HEK293 (cell line): ENCODE data around the gene PAK4.

Experiments
- CTCF ChIA-PET: fragments of 350-600 bp; formaldehyde crosslinking; extraction: SDS; loops from one replicate; lab custom pipeline; 2021; ENCODE audit warnings: antibody characterized with exemption; lab: Yijun Ruan, JAX
- POLR2A ChIA-PET: fragments of 300-600 bp; formaldehyde crosslinking; extraction: SDS; loops from one replicate; lab custom pipeline; 2020; ENCODE audit warnings: antibody characterized with exemption, inconsistent platforms; lab: Yijun Ruan, JAX
- H3K27ac ChIP-seq: fragments of 200-500 bp; sonication (Bioruptor generic); 2 replicates; pipeline ENCODE4 v1.5.1; 2014; ENCODE audit warnings: low read depth, low read length, control low read depth, inconsistent platforms; ENCODE audit errors: extremely low read depth
- H3K36me3 ChIP-seq, 2 experiments: fragments of 200-500 bp in 1 of 2; sonication (Bioruptor generic) in 1 of 2; 1 replicate in 1 of 2; 2 replicates in 1 of 2; pipeline ENCODE4 v1.5.1; 2014 to 2017; ENCODE audit warnings: inconsistent platforms in 2 of 2, low read length in 2 of 2; ENCODE audit not compliant: control insufficient read depth in 2 of 2, insufficient read depth in 1 of 2
- H3K4me1 ChIP-seq: fragments of 200-500 bp; sonication (Bioruptor generic); 2 replicates; pipeline ENCODE4 v1.5.1; 2014; ENCODE audit warnings: mild to moderate bottlenecking, low read length, inconsistent platforms; ENCODE audit not compliant: control insufficient read depth, insufficient read depth
- H3K4me3 ChIP-seq: 2 replicates; pipeline ENCODE4 v1.5.1; 2011; ENCODE audit warnings: low read depth, mild to moderate bottlenecking, control low read depth, low read length, moderate library complexity
- H3K9me3 ChIP-seq: fragments of 200-500 bp; sonication (Bioruptor generic); 2 replicates; pipeline ENCODE4 v1.5.1; 2014; ENCODE audit warnings: low read depth, low read length, inconsistent platforms; ENCODE audit not compliant: control insufficient read depth, insufficient read depth
- EGR2 ChIP-seq: fragments of 450-650 bp; formaldehyde crosslinking; IDR thresholded peaks from 2 replicates; pipeline ENCODE4 v1.5.1; 2016; ENCODE audit warnings: low read depth, missing biosample characterization, missing genetic modification characterization
- GFI1B ChIP-seq: fragments of 450-650 bp; formaldehyde crosslinking; IDR thresholded peaks from 2 replicates; pipeline ENCODE4 v1.5.1; 2016; ENCODE audit warnings: missing biosample characterization, missing genetic modification characterization
- GLI4 ChIP-seq: fragments of 450-650 bp; formaldehyde crosslinking; IDR thresholded peaks from 2 replicates; pipeline ENCODE4 v1.5.1; 2016; ENCODE audit warnings: missing biosample characterization, missing genetic modification characterization
- GLIS1 ChIP-seq: fragments of 450-650 bp; formaldehyde crosslinking; IDR thresholded peaks from 2 replicates; pipeline ENCODE4 v1.5.1; 2016; ENCODE audit warnings: missing biosample characterization, missing genetic modification characterization
- HOXC10 ChIP-seq: sonication (generic); formaldehyde crosslinking; IDR thresholded peaks from 2 replicates; pipeline ENCODE4 v1.8.1; 2023; ENCODE audit warnings: mild to moderate bottlenecking, missing genetic modification reagents
- KLF10 ChIP-seq: fragments of 450-650 bp; IDR thresholded peaks from 2 replicates; pipeline ENCODE4 v1.5.1; 2018; ENCODE audit warnings: missing biosample characterization, mild to moderate bottlenecking, missing genetic modification characterization
- KLF7 ChIP-seq: fragments of 450-650 bp; formaldehyde crosslinking; IDR thresholded peaks from 2 replicates; pipeline ENCODE4 v1.5.1; 2016; ENCODE audit warnings: missing biosample characterization, missing genetic modification characterization, borderline replicate concordance
- OVOL3 ChIP-seq: fragments of 450-650 bp; formaldehyde crosslinking; IDR thresholded peaks from 2 replicates; pipeline ENCODE4 v1.5.1; 2016; ENCODE audit warnings: missing biosample characterization, missing genetic modification characterization
- SP7 ChIP-seq: fragments of 450-650 bp; formaldehyde crosslinking; IDR thresholded peaks from 2 replicates; pipeline ENCODE4 v1.5.1; 2016; ENCODE audit warnings: missing biosample characterization, missing genetic modification characterization
- ZBTB21 ChIP-seq: fragments of 450-650 bp; formaldehyde crosslinking; IDR thresholded peaks from 2 replicates; pipeline ENCODE4 v1.5.1; 2017; ENCODE audit warnings: missing biosample characterization, missing genetic modification characterization
- ZIC2 ChIP-seq: fragments of 450-650 bp; formaldehyde crosslinking; IDR thresholded peaks from 2 replicates; pipeline ENCODE4 v1.5.1; 2016; ENCODE audit warnings: missing biosample characterization, missing genetic modification characterization
- ZNF114 ChIP-seq: fragments of 450-650 bp; formaldehyde crosslinking; IDR thresholded peaks from 2 replicates; pipeline ENCODE4 v1.5.0; 2017; ENCODE audit warnings: missing biosample characterization, missing genetic modification characterization
- ZNF121 ChIP-seq: fragments of 450-650 bp; formaldehyde crosslinking; IDR thresholded peaks from 2 replicates; pipeline ENCODE4 v1.5.1; 2016; ENCODE audit warnings: missing biosample characterization, missing genetic modification characterization
- ZNF132 ChIP-seq: fragments of 450-650 bp; formaldehyde crosslinking; IDR thresholded peaks from 2 replicates; pipeline ENCODE4 v1.5.1; 2017; ENCODE audit warnings: missing biosample characterization, missing genetic modification characterization, borderline replicate concordance
- ZNF146 ChIP-seq: fragments of 450-650 bp; formaldehyde crosslinking; IDR thresholded peaks from 2 replicates; pipeline ENCODE4 v1.5.1; 2016; ENCODE audit warnings: missing biosample characterization, missing genetic modification characterization
- ZNF175 ChIP-seq: fragments of 450-650 bp; formaldehyde crosslinking; IDR thresholded peaks from 2 replicates; pipeline ENCODE4 v1.5.1; 2016; ENCODE audit warnings: missing biosample characterization, missing genetic modification characterization
- ZNF221 ChIP-seq: fragments of 450-650 bp; formaldehyde crosslinking; IDR thresholded peaks from 2 replicates; pipeline ENCODE4 v1.5.1; 2017; ENCODE audit warnings: missing biosample characterization, missing genetic modification characterization, borderline replicate concordance
- ZNF223 ChIP-seq: fragments of 450-650 bp; formaldehyde crosslinking; IDR thresholded peaks from 2 replicates; pipeline ENCODE4 v1.5.1; 2016; ENCODE audit warnings: missing biosample characterization, missing genetic modification characterization
- ZNF248 ChIP-seq: fragments of 450-650 bp; formaldehyde crosslinking; IDR thresholded peaks from 2 replicates; pipeline ENCODE4 v1.5.1; 2017; ENCODE audit warnings: missing biosample characterization, missing genetic modification characterization
- ZNF274 ChIP-seq, 2 experiments: fragments of 200-500 bp in 1 of 2; fragments of 450-650 bp in 1 of 2; sonication (Bioruptor generic) in 1 of 2; formaldehyde crosslinking in 1 of 2; IDR thresholded peaks; 2 replicates each; pipeline versions ENCODE4 v1.5.1 to v1.6.1; 2014 to 2016; ENCODE audit warnings: borderline replicate concordance in 1 of 2, inconsistent platforms in 1 of 2, low read length in 1 of 2, missing biosample characterization in 1 of 2, missing genetic modification characterization in 1 of 2
- ZNF302 ChIP-seq: fragments of 450-650 bp; formaldehyde crosslinking; IDR thresholded peaks from 2 replicates; pipeline ENCODE4 v1.5.1; 2016; ENCODE audit warnings: missing biosample characterization, missing genetic modification characterization, low read depth
- ZNF548 ChIP-seq: fragments of 450-650 bp; formaldehyde crosslinking; IDR thresholded peaks from 2 replicates; pipeline ENCODE4 v1.5.1; 2016; ENCODE audit warnings: missing biosample characterization, missing genetic modification characterization
- ZNF560 ChIP-seq: fragments of 450-650 bp; formaldehyde crosslinking; IDR thresholded peaks from 2 replicates; pipeline ENCODE4 v1.5.1; 2017; ENCODE audit warnings: missing biosample characterization, missing genetic modification characterization, borderline replicate concordance
- ZNF626 ChIP-seq: fragments of 450-650 bp; sonication (Bioruptor Pico); formaldehyde crosslinking; IDR thresholded peaks from 2 replicates; pipeline ENCODE4 v1.5.1; 2018; ENCODE audit warnings: missing biosample characterization, missing genetic modification characterization, inconsistent platforms
- ZNF654 ChIP-seq: fragments of 450-650 bp; formaldehyde crosslinking; IDR thresholded peaks from 2 replicates; pipeline ENCODE4 v1.5.1; 2016; ENCODE audit warnings: low read depth, missing biosample characterization, missing genetic modification characterization
- ZNF677 ChIP-seq: fragments of 450-650 bp; IDR thresholded peaks from 2 replicates; pipeline ENCODE4 v1.5.0; 2018; ENCODE audit warnings: missing biosample characterization, mild to moderate bottlenecking, missing genetic modification characterization, moderate library complexity
- ZNF843 ChIP-seq: fragments of 450-650 bp; formaldehyde crosslinking; IDR thresholded peaks from 2 replicates; pipeline ENCODE4 v1.5.1; 2016; ENCODE audit warnings: missing biosample characterization, missing genetic modification characterization
- ZSCAN23 ChIP-seq: fragments of 450-650 bp; formaldehyde crosslinking; IDR thresholded peaks from 2 replicates; pipeline ENCODE4 v1.5.1; 2016; ENCODE audit warnings: missing biosample characterization, missing genetic modification characterization
- ZXDB ChIP-seq: fragments of 450-650 bp; formaldehyde crosslinking; IDR thresholded peaks from 2 replicates; pipeline ENCODE4 v1.5.1; 2016; ENCODE audit warnings: missing biosample characterization, missing genetic modification characterization
- TF ChIP-seq, protein P1 (sequence below): fragments of 450-650 bp; formaldehyde crosslinking; conservative IDR thresholded peaks from 2 replicates; pipeline ENCODE4 v1.5.1; 2016; ENCODE audit warnings: low read depth, missing biosample characterization, missing genetic modification characterization
- TF ChIP-seq, protein P2 (sequence below): fragments of 450-650 bp; formaldehyde crosslinking; IDR thresholded peaks from 2 replicates; pipeline ENCODE4 v1.5.1; 2016; ENCODE audit warnings: missing biosample characterization, missing genetic modification characterization
- TF ChIP-seq, protein P3 (sequence below): fragments of 450-650 bp; formaldehyde crosslinking; IDR thresholded peaks from 2 replicates; pipeline ENCODE4 v1.5.1; 2017; ENCODE audit warnings: missing biosample characterization, missing genetic modification characterization

The PAK4 gene

DNA sequence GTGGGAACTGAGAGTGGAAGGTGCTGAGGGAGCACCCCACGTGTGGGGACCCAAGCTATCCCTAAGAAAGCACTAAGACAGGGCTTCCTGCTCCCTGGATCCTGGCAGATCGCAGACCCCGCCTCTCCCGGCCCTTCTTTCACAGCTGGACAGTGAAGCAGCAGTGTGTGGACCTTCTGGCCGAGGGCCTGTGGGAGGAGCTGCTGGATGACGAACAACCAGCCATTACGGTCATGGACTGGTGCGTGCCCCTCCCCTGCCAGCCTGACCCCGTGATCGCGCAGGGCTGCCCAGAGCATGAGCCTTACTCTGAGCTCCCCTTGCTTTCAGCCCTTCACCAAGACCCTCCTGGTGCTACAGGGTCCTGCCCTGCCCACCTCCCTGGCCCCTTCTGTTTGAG, 73.4 kb downstream of the PAK4 start (continued):
- TF ChIP-seq, protein P1, sequence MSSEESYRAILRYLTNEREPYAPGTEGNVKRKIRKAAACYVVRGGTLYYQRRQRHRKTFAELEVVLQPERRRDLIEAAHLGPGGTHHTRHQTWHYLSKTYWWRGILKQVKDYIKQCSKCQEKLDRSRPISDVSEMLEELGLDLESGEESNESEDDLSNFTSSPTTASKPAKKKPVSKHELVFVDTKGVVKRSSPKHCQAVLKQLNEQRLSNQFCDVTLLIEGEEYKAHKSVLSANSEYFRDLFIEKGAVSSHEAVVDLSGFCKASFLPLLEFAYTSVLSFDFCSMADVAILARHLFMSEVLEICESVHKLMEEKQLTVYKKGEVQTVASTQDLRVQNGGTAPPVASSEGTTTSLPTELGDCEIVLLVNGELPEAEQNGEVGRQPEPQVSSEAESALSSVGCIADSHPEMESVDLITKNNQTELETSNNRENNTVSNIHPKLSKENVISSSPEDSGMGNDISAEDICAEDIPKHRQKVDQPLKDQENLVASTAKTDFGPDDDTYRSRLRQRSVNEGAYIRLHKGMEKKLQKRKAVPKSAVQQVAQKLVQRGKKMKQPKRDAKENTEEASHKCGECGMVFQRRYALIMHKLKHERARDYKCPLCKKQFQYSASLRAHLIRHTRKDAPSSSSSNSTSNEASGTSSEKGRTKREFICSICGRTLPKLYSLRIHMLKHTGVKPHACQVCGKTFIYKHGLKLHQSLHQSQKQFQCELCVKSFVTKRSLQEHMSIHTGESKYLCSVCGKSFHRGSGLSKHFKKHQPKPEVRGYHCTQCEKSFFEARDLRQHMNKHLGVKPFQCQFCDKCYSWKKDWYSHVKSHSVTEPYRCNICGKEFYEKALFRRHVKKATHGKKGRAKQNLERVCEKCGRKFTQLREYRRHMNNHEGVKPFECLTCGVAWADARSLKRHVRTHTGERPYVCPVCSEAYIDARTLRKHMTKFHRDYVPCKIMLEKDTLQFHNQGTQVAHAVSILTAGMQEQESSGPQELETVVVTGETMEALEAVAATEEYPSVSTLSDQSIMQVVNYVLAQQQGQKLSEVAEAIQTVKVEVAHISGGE, result no peak
- TF ChIP-seq KLF10 (tag by site-specific recombination) (no peak), ZNF223 (no peak), ZNF248 (tag by site-specific recombination) (no peak), ZNF175 (no peak), ZNF121 (tag by site-specific recombination) (no peak)
- TF ChIP-seq, protein P2, sequence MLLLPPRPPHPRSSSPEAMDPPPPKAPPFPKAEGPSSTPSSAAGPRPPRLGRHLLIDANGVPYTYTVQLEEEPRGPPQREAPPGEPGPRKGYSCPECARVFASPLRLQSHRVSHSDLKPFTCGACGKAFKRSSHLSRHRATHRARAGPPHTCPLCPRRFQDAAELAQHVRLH (tag by site-specific recombination), result no peak

DNA sequence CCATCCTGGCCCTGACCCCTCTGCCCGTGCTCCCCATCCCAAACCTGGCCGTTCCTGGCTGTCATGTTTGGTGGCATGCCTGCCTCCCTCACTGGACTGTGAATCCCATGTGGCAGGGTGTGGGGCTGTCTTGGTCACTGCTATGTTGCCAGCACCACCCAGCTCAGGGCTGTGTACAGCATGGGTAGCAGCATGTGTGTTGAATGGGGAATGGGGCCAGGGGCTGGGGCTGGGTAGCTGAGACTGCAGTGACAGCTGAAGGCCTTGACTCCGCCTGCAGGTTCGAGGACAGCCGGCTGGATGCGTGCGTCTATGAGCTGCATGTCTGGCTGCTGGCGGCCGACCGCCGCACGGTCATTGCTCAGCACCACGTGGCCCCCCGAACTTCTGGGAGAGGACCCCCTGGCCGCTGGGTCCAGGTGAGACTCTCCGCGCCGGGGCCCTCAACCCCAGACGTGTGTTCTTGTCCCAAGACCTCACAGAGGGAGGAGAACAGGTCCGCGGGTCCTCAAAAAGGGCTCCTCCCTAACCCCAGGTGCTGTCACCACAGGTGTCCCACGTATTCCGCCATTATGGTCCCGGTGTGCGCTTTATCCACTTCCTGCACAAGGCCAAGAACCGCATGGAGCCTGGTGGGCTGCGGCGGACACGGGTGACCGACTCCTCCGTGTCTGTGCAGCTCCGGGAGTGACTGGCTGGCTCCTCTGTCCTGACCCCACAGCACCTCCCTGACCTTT, 74.6 kb downstream of the PAK4 start:
- Histone ChIP-seq H3K27ac (no peak overlapping the region), H3K4me1 (peaks cover 8% of the 10 kb centered on the region), H3K36me3 (no peaks in the 10 kb centered on the region), H3K4me3 (no peak overlapping the region), H3K9me3 (no peaks in the 10 kb centered on the region)
- ChIA-PET POLR2A (no interaction called here), CTCF (interaction anchor here (2.1 kb wide), 1 partner anchor 78 kb away, joined by 10 read pairs; no protein-coding TSS in a partner anchor)
- TF ChIP-seq ZNF132, result no peak
- no peak for TF ChIP-seq ZNF654 (tag by site-specific recombination)
- no peak for TF ChIP-seq ZXDB (tag by site-specific recombination)
- no peak for TF ChIP-seq KLF7 (tag by site-specific recombination)
- TF ChIP-seq ZNF114, result no peak
- no peak for TF ChIP-seq ZNF560 (tag by site-specific recombination)
- no peak for TF ChIP-seq SP7
- no peak for TF ChIP-seq ZSCAN23 (tag by site-specific recombination)
- no peak for TF ChIP-seq HOXC10
- TF ChIP-seq ZIC2, result no peak
- TF ChIP-seq ZNF146, result no peak
- TF ChIP-seq ZNF677 (tag by site-specific recombination), result no peak
- TF ChIP-seq ZNF626 (tag by site-specific recombination), result no peak
- no peak for TF ChIP-seq EGR2 (tag by site-specific recombination)
- no peak for TF ChIP-seq ZNF548 (tag by site-specific recombination)
- no peak for TF ChIP-seq GLI4 (tag by site-specific recombination)

DNA sequence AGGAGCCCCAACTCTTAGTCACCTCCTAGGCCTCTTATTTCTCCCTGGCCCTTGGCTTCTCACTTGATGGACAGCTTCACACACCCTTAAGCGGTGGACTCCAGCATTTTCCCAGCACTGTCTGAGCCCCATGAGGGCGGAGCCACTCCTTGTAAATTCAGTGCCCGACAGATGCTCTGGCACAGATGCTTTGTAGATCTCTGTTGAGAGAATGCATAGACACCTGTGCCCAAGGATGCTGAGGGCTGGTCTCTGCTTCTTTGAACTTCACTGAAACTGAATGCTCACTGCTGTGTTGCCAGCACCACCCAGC, 75.2 kb downstream of the PAK4 start:
- ChIA-PET CTCF (interaction anchor here (1.2 to 2.1 kb wide), 2 partner anchors 11 to 78 kb away, joined by 4 to 10 read pairs; no protein-coding TSS in a partner anchor), POLR2A (no interaction called here)
- peaks cover 10% of the 10 kb centered on the region for H3K4me1 ChIP-seq
- H3K4me3 ChIP-seq, result no peak overlapping the region
- no peaks in the 10 kb centered on the region for H3K9me3 ChIP-seq
- H3K27ac ChIP-seq, result no peak overlapping the region
- no peaks in the 10 kb centered on the region for H3K36me3 ChIP-seq
- TF ChIP-seq ZNF302 (tag by site-specific recombination) (no peak), ZNF843 (no peak), ZBTB21 (tag by site-specific recombination) (no peak), OVOL3 (tag by site-specific recombination) (no peak), ZNF221 (no peak), GFI1B (tag by site-specific recombination) (no peak), ZNF274 (IDR thresholded peaks at IDR 0.05; ENCODE audit: low read length) (no peak), ZNF274 (tag by site-specific recombination; IDR thresholded peaks at IDR 0.05; ENCODE audit: borderline replicate concordance) (no peak), GLIS1 (tag by site-specific recombination) (no peak)
- TF ChIP-seq, protein P3, sequence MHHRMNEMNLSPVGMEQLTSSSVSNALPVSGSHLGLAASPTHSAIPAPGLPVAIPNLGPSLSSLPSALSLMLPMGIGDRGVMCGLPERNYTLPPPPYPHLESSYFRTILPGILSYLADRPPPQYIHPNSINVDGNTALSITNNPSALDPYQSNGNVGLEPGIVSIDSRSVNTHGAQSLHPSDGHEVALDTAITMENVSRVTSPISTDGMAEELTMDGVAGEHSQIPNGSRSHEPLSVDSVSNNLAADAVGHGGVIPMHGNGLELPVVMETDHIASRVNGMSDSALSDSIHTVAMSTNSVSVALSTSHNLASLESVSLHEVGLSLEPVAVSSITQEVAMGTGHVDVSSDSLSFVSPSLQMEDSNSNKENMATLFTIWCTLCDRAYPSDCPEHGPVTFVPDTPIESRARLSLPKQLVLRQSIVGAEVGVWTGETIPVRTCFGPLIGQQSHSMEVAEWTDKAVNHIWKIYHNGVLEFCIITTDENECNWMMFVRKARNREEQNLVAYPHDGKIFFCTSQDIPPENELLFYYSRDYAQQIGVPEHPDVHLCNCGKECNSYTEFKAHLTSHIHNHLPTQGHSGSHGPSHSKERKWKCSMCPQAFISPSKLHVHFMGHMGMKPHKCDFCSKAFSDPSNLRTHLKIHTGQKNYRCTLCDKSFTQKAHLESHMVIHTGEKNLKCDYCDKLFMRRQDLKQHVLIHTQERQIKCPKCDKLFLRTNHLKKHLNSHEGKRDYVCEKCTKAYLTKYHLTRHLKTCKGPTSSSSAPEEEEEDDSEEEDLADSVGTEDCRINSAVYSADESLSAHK (tag by site-specific recombination), result no peak
